Right lobe of liver (tissue), 4 donors: ENCODE data around the gene FOXE3.

Experiments used
- POLR2A ChIP-seq: fragments of 450-650 bp; IDR thresholded peaks from one replicate; pipeline ENCODE4 v1.6.1; 2017; ENCODE audit warnings: antibody characterized with exemption, mild to moderate bottlenecking
- TF ChIP-seq, protein P1 (sequence below), 4 donors: fragments of 200-600 bp in 3 of 4; fragments of 450-650 bp in 1 of 4; IDR thresholded peaks; one replicate each; pipeline versions ENCODE4 v1.5.1 to v1.8.0; 2016 to 2022; ENCODE audit warnings: antibody characterized with exemption in 4 of 4, mild to moderate bottlenecking in 2 of 4
- donor health status: DM: no; HTN: no; CAD: no.
- donor health status: DM: no; HTN: no; CAD: no.
- donor health status: DM: no; HTN: yes; CAD: no.

DNA sequence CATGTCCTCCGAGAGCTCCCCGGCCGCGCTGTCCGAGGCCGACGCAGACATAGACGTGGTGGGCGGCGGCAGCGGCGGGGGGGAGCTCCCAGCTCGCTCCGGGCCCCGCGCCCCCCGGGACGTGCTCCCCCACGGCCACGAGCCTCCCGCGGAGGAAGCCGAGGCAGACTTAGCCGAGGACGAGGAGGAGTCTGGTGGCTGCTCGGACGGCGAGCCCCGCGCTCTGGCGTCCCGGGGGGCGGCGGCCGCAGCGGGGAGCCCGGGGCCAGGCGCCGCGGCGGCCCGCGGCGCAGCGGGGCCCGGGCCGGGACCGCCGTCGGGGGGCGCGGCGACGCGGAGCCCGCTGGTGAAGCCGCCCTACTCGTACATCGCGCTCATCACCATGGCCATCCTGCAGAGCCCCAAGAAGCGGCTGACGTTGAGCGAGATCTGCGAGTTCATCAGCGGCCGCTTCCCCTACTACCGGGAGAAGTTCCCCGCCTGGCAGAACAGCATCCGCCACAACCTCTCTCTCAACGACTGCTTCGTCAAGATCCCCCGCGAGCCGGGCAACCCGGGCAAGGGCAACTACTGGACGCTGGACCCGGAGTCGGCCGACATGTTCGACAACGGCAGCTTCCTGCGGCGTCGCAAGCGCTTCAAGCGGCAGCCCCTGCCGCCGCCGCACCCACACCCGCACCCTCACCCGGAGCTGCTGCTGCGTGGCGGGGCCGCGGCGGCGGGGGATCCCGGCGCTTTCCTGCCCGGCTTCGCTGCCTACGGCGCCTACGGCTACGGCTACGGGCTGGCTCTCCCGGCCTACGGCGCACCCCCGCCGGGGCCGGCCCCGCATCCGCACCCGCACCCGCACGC lies 22.3 kb downstream of the FOXE3 start:
- TF ChIP-seq, protein P1, sequence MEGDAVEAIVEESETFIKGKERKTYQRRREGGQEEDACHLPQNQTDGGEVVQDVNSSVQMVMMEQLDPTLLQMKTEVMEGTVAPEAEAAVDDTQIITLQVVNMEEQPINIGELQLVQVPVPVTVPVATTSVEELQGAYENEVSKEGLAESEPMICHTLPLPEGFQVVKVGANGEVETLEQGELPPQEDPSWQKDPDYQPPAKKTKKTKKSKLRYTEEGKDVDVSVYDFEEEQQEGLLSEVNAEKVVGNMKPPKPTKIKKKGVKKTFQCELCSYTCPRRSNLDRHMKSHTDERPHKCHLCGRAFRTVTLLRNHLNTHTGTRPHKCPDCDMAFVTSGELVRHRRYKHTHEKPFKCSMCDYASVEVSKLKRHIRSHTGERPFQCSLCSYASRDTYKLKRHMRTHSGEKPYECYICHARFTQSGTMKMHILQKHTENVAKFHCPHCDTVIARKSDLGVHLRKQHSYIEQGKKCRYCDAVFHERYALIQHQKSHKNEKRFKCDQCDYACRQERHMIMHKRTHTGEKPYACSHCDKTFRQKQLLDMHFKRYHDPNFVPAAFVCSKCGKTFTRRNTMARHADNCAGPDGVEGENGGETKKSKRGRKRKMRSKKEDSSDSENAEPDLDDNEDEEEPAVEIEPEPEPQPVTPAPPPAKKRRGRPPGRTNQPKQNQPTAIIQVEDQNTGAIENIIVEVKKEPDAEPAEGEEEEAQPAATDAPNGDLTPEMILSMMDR (IDR thresholded peaks at IDR 0.05), result no peak
- TF ChIP-seq POLR2A, result no peak
